IMR-90 (cell line): Measurements from ENCODE around the gene SMC6. TPM values are rescaled to one million over a fixed set of nuclear protein-coding genes. Genes with fewer than 3 reads are reported as not detected.

Source experiments
- ATAC-seq: fragments of 200-7000 bp; cut with Tn5 transposase; 2 replicates; pipeline ENCODE4 v1.9.1; 2020; ENCODE audit warnings: low read depth, mild to moderate bottlenecking, moderate library complexity
- BruUV-seq: library from RNA; stranded (reverse); fragments of 400-500 nt; replicated peaks from 2 replicates; lab custom pipeline; 2021; lab: Mats Ljungman, UMichigan
- CTCF ChIA-PET: fragments of 300-600 bp; formaldehyde crosslinking; extraction: SDS; loops from one replicate; lab custom pipeline; 2021; ENCODE audit warnings: antibody characterized with exemption; lab: Yijun Ruan, JAX
- POLR2A ChIA-PET: fragments of 300-600 bp; sonication (Branson Sonifier 250); formaldehyde crosslinking; loops from one replicate; lab custom pipeline; 2022; ENCODE audit warnings: antibody characterized with exemption; ENCODE audit not compliant: unreplicated experiment; lab: Charles Lee
- DNase-seq: peaks from one replicate; pipeline ENCODE4 v3.0.0; 2013
- H2AFZ ChIP-seq: replicated peaks from 2 replicates; pipeline ENCODE3; 2013; ENCODE audit warnings: low read length, mild to moderate bottlenecking; ENCODE audit not compliant: poor library complexity
- H2AK5ac ChIP-seq: 2 replicates; pipeline ENCODE4 v1.6.1; 2013; ENCODE audit warnings: low read depth, low read length, inconsistent platforms
- H2AK9ac ChIP-seq: replicated peaks from 2 replicates; pipeline ENCODE3; 2013; ENCODE audit warnings: mild to moderate bottlenecking, low read depth, low read length, moderate library complexity; ENCODE audit not compliant: poor library complexity
- H2BK120ac ChIP-seq: 2 replicates; pipeline ENCODE4 v1.6.1; 2013; ENCODE audit warnings: low read depth, low read length, inconsistent platforms
- H2BK15ac ChIP-seq: 3 replicates; pipeline ENCODE4 v1.6.1; 2013; ENCODE audit warnings: low read depth, low read length, inconsistent platforms
- H2BK20ac ChIP-seq: 2 replicates; pipeline ENCODE4 v1.6.1; 2013; ENCODE audit warnings: low read depth, mild to moderate bottlenecking, inconsistent platforms, low read length, moderate library complexity
- H2BK5ac ChIP-seq: 2 replicates; pipeline ENCODE4 v1.6.1; 2013; ENCODE audit warnings: mild to moderate bottlenecking, low read depth, low read length, inconsistent platforms; ENCODE audit not compliant: poor library complexity, severe bottlenecking
- H3K14ac ChIP-seq: replicated peaks from 2 replicates; pipeline ENCODE4 v1.6.1; 2013; ENCODE audit warnings: low read depth, low read length, inconsistent platforms
- H3K18ac ChIP-seq: 2 replicates; pipeline ENCODE4 v1.6.1; 2013; ENCODE audit warnings: low read depth, low read length, control low read depth
- H3K23ac ChIP-seq: 2 replicates; pipeline ENCODE4 v1.6.1; 2013; ENCODE audit warnings: low read depth, low read length, inconsistent platforms
- H3K27ac ChIP-seq: 2 replicates; pipeline ENCODE4 v1.5.1; 2013; ENCODE audit warnings: mild to moderate bottlenecking, control low read depth, low read length; ENCODE audit not compliant: insufficient read depth
- H3K27me3 ChIP-seq: 2 replicates; pipeline ENCODE4 v1.6.1; 2013; ENCODE audit warnings: low read length; ENCODE audit not compliant: control insufficient read depth, insufficient read depth
- H3K36me3 ChIP-seq: 2 replicates; pipeline ENCODE4 v1.6.1; 2013; ENCODE audit warnings: low read length, mixed read lengths; ENCODE audit not compliant: control insufficient read depth, insufficient read depth
- H3K4ac ChIP-seq: 2 replicates; pipeline ENCODE4 v1.6.1; 2013; ENCODE audit warnings: low read depth, low read length, inconsistent platforms
- H3K4me1 ChIP-seq: 2 replicates; pipeline ENCODE4 v1.6.1; 2013; ENCODE audit warnings: low read length, mixed read lengths; ENCODE audit not compliant: control insufficient read depth, insufficient read depth
- H3K4me2 ChIP-seq: 2 replicates; pipeline ENCODE4 v1.6.1; 2013; ENCODE audit warnings: low read depth, mild to moderate bottlenecking, control low read depth, low read length, moderate library complexity
- H3K4me3 ChIP-seq: 2 replicates; pipeline ENCODE4 v1.5.1; 2013; ENCODE audit warnings: low read depth, mild to moderate bottlenecking, control low read depth, low read length, moderate library complexity; ENCODE audit not compliant: insufficient read depth
- H3K56ac ChIP-seq: 2 replicates; pipeline ENCODE4 v1.6.1; 2013; ENCODE audit warnings: low read length, inconsistent platforms; ENCODE audit not compliant: insufficient read depth; ENCODE audit errors: extremely low read depth
- H3K79me1 ChIP-seq, 2 experiments: 2 replicates each; pipeline ENCODE4 v1.6.1; 2013; ENCODE audit warnings: low read length in 2 of 2, inconsistent platforms in 1 of 2, low read depth in 1 of 2
- H3K9ac ChIP-seq: 2 replicates; pipeline ENCODE4 v1.6.1; 2013; ENCODE audit warnings: low read depth, low read length, control low read depth
- H3K9me1 ChIP-seq: 2 replicates; pipeline ENCODE4 v1.6.1; 2013; ENCODE audit warnings: low read length, inconsistent platforms; ENCODE audit not compliant: insufficient read depth
- H3K9me3 ChIP-seq: 2 replicates; pipeline ENCODE4 v1.6.1; 2013; ENCODE audit warnings: low read length; ENCODE audit not compliant: control insufficient read depth, insufficient read depth
- H4K20me1 ChIP-seq: 2 replicates; pipeline ENCODE4 v1.6.1; 2013; ENCODE audit warnings: low read length, inconsistent platforms; ENCODE audit not compliant: insufficient read depth
- H4K5ac ChIP-seq: 2 replicates; pipeline ENCODE4 v1.6.1; 2013; ENCODE audit warnings: mild to moderate bottlenecking, low read depth, low read length, control low read depth
- H4K8ac ChIP-seq, 2 experiments: 2 replicates each; pipeline ENCODE4 v1.6.1; 2013; ENCODE audit warnings: low read depth in 2 of 2, low read length in 2 of 2, control low read depth in 1 of 2, inconsistent platforms in 1 of 2
- H4K91ac ChIP-seq: 2 replicates; pipeline ENCODE4 v1.6.1; 2013; ENCODE audit warnings: low read depth, low read length, inconsistent platforms; ENCODE audit not compliant: insufficient read depth
- RFX5 ChIP-seq: IDR thresholded peaks from 2 replicates; pipeline ENCODE4 v1.8.0; 2012; ENCODE audit warnings: low read depth, mild to moderate bottlenecking, low read length, moderate library complexity
- SMC3 ChIP-seq: fragments of 150-350 bp; IDR thresholded peaks from 2 replicates; pipeline ENCODE4 v1.6.1; 2016; ENCODE audit warnings: low read depth, mild to moderate bottlenecking, antibody characterized with exemption, low read length, moderate library complexity
- WGBS, 2 experiments: methylation state at CpG; one replicate each; pipeline versions ENCODE4 v1.1.5 to v1.1.7; 2013; ENCODE audit warnings: missing lambda C conversion rate in 2 of 2; ENCODE audit not compliant: insufficient read length in 1 of 2; ENCODE audit errors: extremely low coverage in 2 of 2; 5-methylcytosine and 5-hydroxymethylcytosine counted together
- dilution Hi-C: fragments of 300-500 bp; cut with HindIII; formaldehyde crosslinking; loops from one replicate; pipeline ENCODE4 v1.14.3; 2018; ENCODE audit warnings: low sequenced_read_pairs; ENCODE audit not compliant: unreplicated experiment
- in situ Hi-C: fragments of 300-500 bp; cut with MboI; formaldehyde crosslinking; loops from 3 replicates; pipeline ENCODE4 v1.14.3; 2019; ENCODE audit warnings: low sequenced_read_pairs, inconsistent platforms, mixed read lengths
- intact Hi-C: fragments of 100-400 bp; cut with micrococcal nuclease; formaldehyde crosslinking; loops from 2 replicates; pipeline ENCODE4 v1.10.0; 2022
- polyA plus RNA-seq, 3 experiments: library from polyadenylated mRNA; depleted of rRNA; stranded (reverse); fragments of >200 nt; gene quantifications; 2 replicates each; pipeline ENCODE4 v1.2.3, GENCODE V29; 2012; ENCODE audit warnings: low replicate concordance in 1 of 3
- total RNA-seq: library from RNA; depleted of rRNA; stranded (reverse); fragments of >200 nt; gene quantifications from 2 replicates; pipeline ENCODE4 v1.2.3, GENCODE V29; 2012

Gene SMC6
- total and polyA plus RNA-seq, 2 of the 4 experiments (the other 2 are of a cell fraction) = 6.5 to 10.4 TPM

- Histone ChIP-seq H3K18ac (no peak overlapping the region), H3K23ac (no peak overlapping the region), H3K56ac (no peak overlapping the region), H2BK120ac (no peak overlapping the region), H3K9ac (no peak overlapping the region), H2AK5ac (no peak overlapping the region), H3K4me3 (no peak overlapping the region), H4K20me1 (no peaks in the 10 kb centered on the region), H2BK15ac (no peak overlapping the region), H4K8ac (no peak overlapping the region), H3K14ac (no peak overlapping the region), H3K4me2 (no peak overlapping the region), H3K27ac (no peak overlapping the region), H3K79me1 (no peaks in the 10 kb centered on the region), H4K91ac (no peak overlapping the region), H3K4me1 (no peaks in the 10 kb centered on the region), H2AK9ac (no peak overlapping the region), H2BK5ac (no peak overlapping the region), H2BK20ac (no peak overlapping the region), H4K5ac (no peak overlapping the region), H3K9me1 (no peaks in the 10 kb centered on the region; the same call in 1 of the 2 replicates), H3K27me3 (no peaks in the 10 kb centered on the region), H3K9me3 (no peaks in the 10 kb centered on the region), H3K4ac (no peak overlapping the region), H2AFZ (no peak overlapping the region), H3K36me3 (peaks cover 6% of the 10 kb centered on the region; the same call in 1 of the 2 replicates)
- ATAC-seq (no peak), DNase-seq (no peak)
- no CpG with 5 or more reads among the region's 2 CpGs for WGBS, 2 experiments
- in situ Hi-C loops (no loop called here), intact Hi-C loops (no loop called here), dilution Hi-C loops (no loop called here)
- TF ChIP-seq RFX5 = no peak
- TF ChIP-seq SMC3 = no peak
- ChIA-PET CTCF (interaction anchor here (0.8 to 1.3 kb wide), 3 partner anchors 11 to 21 kb away, joined by 3 to 4 read pairs (median 3); partner anchors contain the start of genes GEN1 and SMC6), POLR2A (no interaction called here)
- BruUV-seq = no TSS peak
Observed at GRCh38 chr2:17772532-17772931, 18.9 kb upstream of the SMC6 start.
